Gastrocnemius medialis (tissue), 4 donors: ENCODE data around the gene COQ8A. TPM values are rescaled to one million over a fixed set of nuclear protein-coding genes. Genes with fewer than 3 reads are reported as not detected.

Experiments
- ATAC-seq, 2 donors: fragments of 150-250 bp; one replicate each; pipeline ENCODE4 v1.9.1; 2016
- DNase-seq, 2 donors: peaks; one replicate each; pipeline ENCODE4 v3.0.0-alpha.2; 2019
- H3K27ac ChIP-seq, 4 donors: fragments of 200-600 bp; sonication (generic); 1 replicate in 1 of 4; 2 replicates in 3 of 4; pipeline ENCODE4 v1.5.1; 2016 to 2018; ENCODE audit warnings: mild to moderate bottlenecking in 2 of 4, moderate library complexity in 1 of 4
- H3K27me3 ChIP-seq, 3 donors: fragments of 200-600 bp; sonication (generic) in 2 of 3; 1 replicate in 1 of 3; 2 replicates in 2 of 3; pipeline versions ENCODE4 v1.5.1 to v1.6.0; 2016 to 2019; ENCODE audit warnings: mild to moderate bottlenecking in 1 of 3, moderate library complexity in 1 of 3
- H3K36me3 ChIP-seq, 2 donors: fragments of 200-600 bp; sonication (generic) in 1 of 2; one replicate each; pipeline ENCODE4 v1.5.1; 2017 to 2018
- H3K4me1 ChIP-seq, 2 donors: fragments of 200-600 bp; sonication (generic) in 1 of 2; one replicate each; pipeline ENCODE4 v1.5.1; 2016 to 2017; ENCODE audit warnings: mild to moderate bottlenecking in 2 of 2
- H3K4me3 ChIP-seq, 4 donors: fragments of 200-600 bp; sonication (generic) in 3 of 4; 1 replicate in 1 of 4; 2 replicates in 3 of 4; pipeline ENCODE4 v1.5.1; 2016 to 2019; ENCODE audit warnings: mild to moderate bottlenecking in 2 of 4
- H3K9me3 ChIP-seq, 3 donors: fragments of 200-600 bp; sonication (generic) in 2 of 3; 1 replicate in 1 of 3; 2 replicates in 2 of 3; pipeline ENCODE4 v1.5.1; 2016 to 2019
- CTCF ChIP-seq, 5 experiments: fragments of 450-650 bp in 3 of 5; fragments of 200-600 bp in 2 of 5; sonication (generic) in 2 of 5; IDR thresholded peaks in 4 of 5; conservative IDR thresholded peaks in 1 of 5; 1 replicate in 4 of 5; 2 replicates in 1 of 5; pipeline ENCODE4 v1.5.1; 2016 to 2019; ENCODE audit warnings: antibody characterized with exemption in 5 of 5, mild to moderate bottlenecking in 3 of 5, moderate library complexity in 3 of 5
- POLR2A ChIP-seq, 2 donors: fragments of 450-650 bp; IDR thresholded peaks; one replicate each; pipeline ENCODE4 v1.6.1; 2017; ENCODE audit warnings: antibody characterized with exemption in 2 of 2, mild to moderate bottlenecking in 2 of 2, moderate library complexity in 2 of 2
- in situ Hi-C, 4 donors: fragments of 200-750 bp; cut with MboI; loops; one replicate each; pipeline versions ENCODE4 v1.15.0 to v1.8.0; 2017; ENCODE audit warnings: low sequenced_read_pairs in 4 of 4
- intact Hi-C: fragments of 100-400 bp; cut with DNase I; formaldehyde crosslinking; loops from one replicate; pipeline ENCODE4 v1.15.1; 2023; ENCODE audit warnings: low total_unique reads
- total RNA-seq, 4 donors: library from RNA; depleted of rRNA; stranded (reverse); fragments of >200 nt; gene quantifications; one replicate each; pipeline versions ENCODE4 v1.1.0 to v1.2.3, GENCODE V29; 2016

COQ8A gene
- total RNA-seq, 4 donors from 2014 or later, result 950 to 2,403 (median 1,384) TPM

- ATAC-seq (peak; percentile 0 to 3), DNase-seq (peak; percentile 11 to 58)
- no peak overlapping the region for H3K4me3 ChIP-seq
- H3K36me3 ChIP-seq, result peaks cover 0 to 56% of the 10 kb centered on the region in 2 donors
- in situ Hi-C loops, result no loop called here
- no peak for TF ChIP-seq POLR2A (IDR thresholded peaks at IDR 0.05)
- no peak for TF ChIP-seq CTCF (IDR thresholded peaks at IDR 0.05 in 4 of 5, conservative IDR thresholded peaks at IDR 0.05 in 1 of 5)
- H3K9me3 ChIP-seq, result no peaks in the 10 kb centered on the region
- H3K4me1 ChIP-seq, result peaks cover 81 to 93% of the 10 kb centered on the region in 2 donors
- H3K27me3 ChIP-seq, result no peaks in the 10 kb centered on the region
- intact Hi-C loops, result loop anchor here (10.0 kb wide), 1 partner anchor 335 kb away; the partner anchor contains the start of gene CDC42BPA
- peak overlapping the region; percentile 89 to 99 (median 99) for H3K27ac ChIP-seq
These were observed 40.0 kb downstream of the COQ8A start for GRCh38 chr1:226980122-226980560.

GRCh38 chr1:226980565-226981385, 40.7 kb downstream of the COQ8A start:
- intact Hi-C loops, result loop anchor here (10.0 kb wide), 1 partner anchor 334 kb away; the partner anchor contains the start of gene CDC42BPA
- H3K27me3 ChIP-seq, result no peaks in the 10 kb centered on the region
- TF ChIP-seq CTCF (IDR thresholded peaks at IDR 0.05 in 4 of 5, conservative IDR thresholded peaks at IDR 0.05 in 1 of 5) (no peak), POLR2A (IDR thresholded peaks at IDR 0.05) (no peak)
- H3K36me3 ChIP-seq, result peaks cover 0 to 57% of the 10 kb centered on the region in 2 donors
- no peak overlapping the region for H3K4me3 ChIP-seq
- H3K9me3 ChIP-seq, result no peaks in the 10 kb centered on the region
- peak overlapping the region; percentile 89 to 99 (median 99) for H3K27ac ChIP-seq
- peaks cover 75 to 90% of the 10 kb centered on the region in 2 donors for H3K4me1 ChIP-seq
- no peak for ATAC-seq
- DNase-seq, result peak in 1 of 2 donors; percentile 53
- in situ Hi-C loops, result no loop called here

GRCh38 chr1:226981386-226981817, 41.3 kb downstream of the COQ8A start:
- Histone ChIP-seq H3K9me3 (no peaks in the 10 kb centered on the region), H3K4me3 (no peak overlapping the region), H3K27ac (peak overlapping the region; percentile 89 to 99 (median 99)), H3K36me3 (peaks cover 0 to 63% of the 10 kb centered on the region in 2 donors), H3K27me3 (no peaks in the 10 kb centered on the region), H3K4me1 (peaks cover 71 to 83% of the 10 kb centered on the region in 2 donors)
- TF ChIP-seq CTCF (IDR thresholded peaks at IDR 0.05 in 4 of 5, conservative IDR thresholded peaks at IDR 0.05 in 1 of 5) (no peak), POLR2A (IDR thresholded peaks at IDR 0.05) (no peak)
- DNase-seq (peak in 1 of 2 donors; percentile 18), ATAC-seq (no peak)
- in situ Hi-C loops (no loop called here), intact Hi-C loops (loop anchor here (10.0 kb wide), 1 partner anchor 333 kb away; the partner anchor contains the start of gene CDC42BPA)

GRCh38 chr1:226981838-226982237, 41.7 kb downstream of the COQ8A start:
- Histone ChIP-seq H3K4me1 (peaks cover 71 to 85% of the 10 kb centered on the region in 2 donors), H3K27me3 (no peaks in the 10 kb centered on the region), H3K36me3 (peaks cover 0 to 68% of the 10 kb centered on the region in 2 donors), H3K27ac (peak overlapping the region; percentile 89 to 99 (median 99)), H3K4me3 (no peak overlapping the region), H3K9me3 (no peaks in the 10 kb centered on the region)
- DNase-seq (peak; percentile 2 to 17), ATAC-seq (no peak)
- intact Hi-C loops (loop anchor here (10.0 kb wide), 1 partner anchor 333 kb away; the partner anchor contains the start of gene CDC42BPA), in situ Hi-C loops (no loop called here)
- TF ChIP-seq POLR2A (IDR thresholded peaks at IDR 0.05) (no peak), CTCF (IDR thresholded peaks at IDR 0.05 in 4 of 5, conservative IDR thresholded peaks at IDR 0.05 in 1 of 5) (no peak)
